NCI-H460 (cell line): ENCODE measurements around the gene MAN2B2. TPM values are rescaled to one million over a fixed set of nuclear protein-coding genes. Genes with fewer than 3 reads are reported as not detected.
A peak's percentile ranks its signal among the peaks of the same experiment; 100 is the strongest.

ENCODE experiments used
- DNase-seq: peaks from one replicate; pipeline ENCODE4 v3.0.0-alpha.2; 2016; ENCODE audit warnings: low read depth; ENCODE audit errors: extremely low read depth
- total RNA-seq: library from RNA; depleted of rRNA; stranded (reverse); fragments of >200 nt; shearing (Covaris generic); gene quantifications from 2 replicates; pipeline ENCODE4 v1.2.3, GENCODE V29; 2014

Gene MAN2B2
- total RNA-seq, 1 experiment from 2014 or later, result 6.2 TPM

DNA sequence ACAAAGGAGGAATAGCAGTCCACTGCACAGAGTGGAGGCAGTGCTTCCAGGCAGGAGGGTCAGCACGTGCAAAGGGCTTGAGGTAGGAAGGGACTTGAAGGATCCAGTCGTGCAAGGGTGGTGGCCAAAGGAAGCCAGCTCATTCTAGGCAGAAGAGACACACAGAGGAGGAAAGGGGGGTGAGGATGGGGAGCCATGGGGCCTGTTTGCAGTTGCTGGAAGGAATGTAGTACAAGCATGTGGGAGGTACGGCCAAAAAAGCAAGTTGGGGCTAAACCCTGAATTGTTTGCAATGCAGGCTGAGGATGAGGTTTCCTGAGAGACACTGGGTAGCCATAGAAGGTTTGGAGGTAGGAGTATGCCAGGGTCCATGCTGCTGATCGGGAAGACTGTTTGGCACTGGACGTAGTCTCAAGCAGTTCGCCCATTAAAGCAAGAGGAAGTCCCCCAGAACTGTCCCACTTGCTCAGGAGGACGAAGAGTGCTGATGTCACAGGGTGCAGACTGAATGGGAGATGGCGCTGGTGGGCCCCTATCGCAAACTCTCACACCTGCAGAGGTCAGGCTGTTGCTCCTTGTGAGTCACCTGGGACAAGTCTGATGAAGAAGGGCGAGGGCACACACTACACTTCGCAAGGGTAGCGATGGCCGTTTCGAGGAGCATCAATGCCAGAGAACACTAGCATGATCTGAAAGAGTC, 9.1 kb upstream of the MAN2B2 start:
- DNase-seq, result no peak

DNA sequence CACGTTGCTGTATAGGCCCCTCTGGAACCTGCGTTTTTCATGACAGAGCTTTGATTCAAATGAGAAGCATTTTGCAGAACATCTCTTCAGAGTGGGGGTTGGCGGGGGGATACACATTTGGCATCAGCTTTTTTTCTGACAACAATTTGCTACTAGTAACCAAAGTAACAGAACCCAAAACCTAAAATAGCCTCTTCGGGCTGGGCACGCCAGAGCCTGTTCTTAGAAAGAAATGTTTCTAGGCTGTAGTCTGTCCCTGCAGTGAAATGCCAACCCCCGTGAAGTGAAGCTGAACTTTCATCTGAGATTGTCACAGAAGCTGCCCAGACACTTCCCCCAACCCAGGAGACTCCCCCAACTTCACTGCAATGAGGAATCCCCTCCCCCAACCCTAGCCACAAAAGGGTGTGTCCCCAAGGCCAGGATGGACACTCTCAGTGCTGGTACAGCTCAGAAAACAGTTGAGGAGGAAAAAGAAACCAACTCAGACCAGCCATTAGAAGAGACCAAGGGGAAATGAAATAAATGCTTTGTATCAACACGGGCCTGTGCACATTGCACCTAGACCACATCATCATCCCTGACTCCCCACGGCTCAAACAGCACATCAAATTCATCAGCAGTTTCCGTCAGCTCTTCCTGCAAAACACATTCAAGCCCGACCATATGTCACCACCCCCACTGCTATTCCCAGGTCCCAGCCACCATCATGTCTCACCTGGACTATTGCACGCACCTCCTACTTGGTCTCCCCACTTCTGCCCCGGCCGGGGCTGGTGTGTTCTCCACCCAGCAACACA, 8.4 kb upstream of the MAN2B2 start:
- DNase-seq, result no peak

DNA sequence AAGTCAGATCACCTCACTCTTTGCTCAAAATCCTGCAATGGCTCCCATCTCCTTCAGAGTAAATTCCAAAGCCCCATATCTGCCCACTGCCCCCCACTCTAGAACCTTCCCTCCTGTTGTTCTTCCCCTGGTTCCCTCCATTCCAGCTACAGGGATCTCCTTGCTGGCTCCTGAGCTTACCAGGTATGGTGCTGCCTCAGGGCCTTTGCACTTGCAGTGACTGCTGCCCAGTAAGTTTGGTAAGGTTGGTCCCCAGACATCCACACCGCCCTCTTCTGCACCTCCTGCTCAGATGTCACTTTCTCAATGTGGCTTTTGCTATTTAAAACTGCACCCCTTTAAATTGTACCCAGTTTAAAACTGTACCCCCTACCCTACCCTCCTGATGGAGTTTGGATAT, 7.8 kb upstream of the MAN2B2 start:
- no peak for DNase-seq

DNA sequence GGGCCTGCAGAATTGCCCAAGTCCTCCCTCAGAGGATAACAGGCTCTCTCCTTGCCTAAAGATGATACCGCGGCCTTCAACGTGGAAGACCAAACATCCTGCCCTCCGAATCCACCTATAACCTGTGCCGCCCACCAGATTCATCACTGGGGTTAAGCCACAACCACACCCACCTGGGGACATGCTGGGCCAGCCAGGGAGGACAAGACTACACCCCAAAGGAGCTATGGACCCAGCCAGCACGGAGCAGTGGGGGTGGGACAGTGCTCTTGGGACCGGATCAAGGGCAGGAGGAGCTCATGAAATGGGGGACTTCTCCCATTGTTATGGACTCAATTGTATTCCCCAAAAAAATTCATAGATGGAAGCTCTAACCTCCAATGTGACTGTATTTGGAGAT, 6.8 kb upstream of the MAN2B2 start:
- no peak for DNase-seq

DNA sequence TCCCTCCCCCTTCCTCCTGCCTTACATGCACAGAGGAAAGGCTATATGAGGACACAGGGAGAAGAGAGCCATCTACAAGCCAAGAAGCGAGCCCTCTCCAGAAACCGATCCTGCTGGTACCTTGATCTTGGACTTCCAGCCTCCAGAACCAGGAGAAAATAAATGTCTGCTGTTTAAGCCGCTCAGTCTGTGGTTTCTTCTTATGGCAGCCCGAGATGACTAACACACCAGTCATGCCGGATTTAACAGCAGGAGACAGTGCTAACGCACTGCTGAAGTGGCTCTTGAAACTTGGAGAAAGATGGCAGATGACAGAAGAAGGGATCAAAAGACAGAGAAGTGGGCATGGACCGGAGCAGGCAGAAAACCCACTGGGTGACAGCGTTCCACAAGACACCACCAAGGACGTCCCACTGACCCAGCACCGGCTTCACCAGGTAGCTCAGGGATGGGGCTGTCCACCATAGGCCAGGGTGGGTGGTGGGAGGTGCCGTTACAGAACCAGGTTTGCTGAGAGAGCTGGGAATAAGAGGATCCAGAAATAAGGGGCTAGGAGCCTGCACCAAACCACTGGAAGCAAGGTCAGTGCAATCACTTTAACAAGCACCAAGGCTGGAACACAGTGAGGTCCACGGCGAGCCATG, 6.2 kb upstream of the MAN2B2 start:
- DNase-seq, result peak; percentile 35

DNA sequence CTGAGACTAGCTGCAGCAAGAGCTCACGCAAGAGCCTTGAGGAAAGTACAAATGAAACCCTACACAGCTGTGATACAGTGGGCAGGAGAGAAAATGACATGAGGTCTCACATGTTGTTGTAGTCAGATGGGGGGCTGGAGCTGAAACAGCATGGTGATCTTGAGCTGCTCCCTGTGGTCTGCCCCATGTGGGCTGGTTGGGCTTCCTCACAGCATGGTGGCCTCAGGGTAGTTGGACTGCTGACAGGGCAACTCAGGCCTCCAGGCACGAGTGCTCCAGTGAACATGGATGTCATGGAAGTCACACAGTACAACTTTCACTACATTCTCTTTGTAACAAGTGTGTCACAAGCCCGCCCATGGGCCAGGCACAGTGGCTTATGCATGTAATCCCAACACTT, 3.4 kb upstream of the MAN2B2 start:
- no peak for DNase-seq

DNA sequence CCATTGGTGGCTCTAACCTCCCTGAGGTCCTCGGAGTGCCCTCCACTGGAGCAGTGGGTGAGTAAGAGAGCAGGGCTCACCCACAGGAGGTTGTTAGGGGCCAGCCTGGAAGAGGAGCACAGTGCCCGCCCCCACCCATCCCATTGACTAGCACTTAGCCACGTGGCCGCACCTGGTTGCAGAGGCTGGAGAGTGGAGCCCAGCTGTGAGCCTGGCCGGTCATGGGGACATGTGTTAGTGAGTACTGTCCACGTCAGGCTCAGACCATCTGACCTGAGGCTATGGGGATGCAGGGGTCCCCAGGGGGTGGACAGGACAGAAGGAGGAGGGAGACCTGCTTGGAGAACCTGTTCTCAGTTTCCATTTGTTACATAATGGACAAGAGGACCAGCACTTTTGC, 1.4 kb upstream of the MAN2B2 start:
- DNase-seq, result no peak

DNA sequence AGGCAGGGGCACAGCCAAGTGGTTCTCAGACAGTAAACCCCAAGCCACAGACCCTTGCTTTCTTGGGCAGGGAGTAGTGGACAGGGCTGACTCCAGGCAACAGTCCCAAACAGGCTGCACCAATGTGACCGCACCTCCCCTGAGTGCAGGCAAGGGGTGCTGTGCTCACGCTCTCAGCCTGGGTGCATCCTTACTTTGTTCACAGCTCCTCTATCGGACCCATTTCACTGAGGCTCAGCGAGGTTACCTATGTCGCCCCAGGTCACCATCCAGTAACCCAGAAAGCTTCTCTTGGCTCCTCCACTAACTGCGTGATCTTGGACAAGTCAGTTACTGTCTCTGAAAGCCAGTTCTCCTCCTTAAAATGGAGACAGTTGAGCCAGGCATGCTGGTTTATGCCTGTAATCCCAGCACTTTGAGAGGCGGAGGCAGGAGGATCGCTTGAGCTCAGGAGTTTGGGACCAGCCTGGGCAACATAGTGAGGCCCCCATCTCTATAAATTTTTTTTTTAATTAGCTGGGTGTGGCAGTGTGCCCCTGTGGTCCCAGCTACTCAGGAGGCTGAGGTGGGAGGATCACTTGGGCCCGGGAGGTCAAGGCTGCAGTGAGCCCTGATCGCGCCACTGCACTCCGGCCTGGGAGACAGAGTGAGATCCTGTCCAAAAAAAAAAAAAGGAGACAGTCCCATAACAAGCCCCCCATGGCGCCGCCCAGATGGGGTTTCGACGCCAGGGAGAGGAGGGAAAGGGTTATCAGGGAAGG, 823 bp upstream of the MAN2B2 start:
- DNase-seq, result no peak

DNA sequence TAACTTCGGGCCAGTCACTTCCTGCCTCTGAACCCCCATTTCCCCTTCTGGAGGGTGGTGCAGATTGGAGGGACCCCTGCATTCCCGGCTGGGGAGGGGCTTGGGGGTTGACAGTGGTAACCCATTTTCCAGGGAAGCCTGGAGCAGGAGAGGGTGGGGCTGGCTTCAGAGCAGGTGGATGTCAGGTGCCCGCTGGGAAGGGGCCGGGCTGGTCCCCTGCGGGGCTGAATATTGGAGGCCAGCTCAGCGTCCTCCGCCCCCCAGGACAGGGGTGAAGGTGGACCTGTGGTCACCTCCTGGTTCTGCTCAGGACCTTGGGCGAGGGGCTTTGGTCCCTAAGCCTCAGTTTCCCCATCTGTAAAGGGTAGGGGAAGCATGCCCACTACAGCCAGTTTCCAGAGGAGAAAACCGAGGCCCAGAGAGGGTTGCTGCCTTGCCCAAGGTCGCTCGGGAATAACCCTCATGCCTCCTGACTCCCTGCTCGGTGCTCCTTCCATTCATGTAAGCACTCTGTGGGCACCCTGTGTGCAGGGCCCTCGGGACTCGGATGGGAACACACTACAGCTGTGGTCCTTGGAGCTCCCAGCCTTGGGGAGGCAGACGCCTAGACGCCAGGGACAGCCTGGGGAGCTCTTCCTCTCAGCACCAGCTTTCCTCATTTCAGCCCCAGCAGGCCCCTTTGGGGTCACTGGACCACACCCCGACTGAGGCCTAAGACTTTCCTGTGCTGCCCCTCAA, 683 bp downstream of the MAN2B2 start:
- no peak for DNase-seq

DNA sequence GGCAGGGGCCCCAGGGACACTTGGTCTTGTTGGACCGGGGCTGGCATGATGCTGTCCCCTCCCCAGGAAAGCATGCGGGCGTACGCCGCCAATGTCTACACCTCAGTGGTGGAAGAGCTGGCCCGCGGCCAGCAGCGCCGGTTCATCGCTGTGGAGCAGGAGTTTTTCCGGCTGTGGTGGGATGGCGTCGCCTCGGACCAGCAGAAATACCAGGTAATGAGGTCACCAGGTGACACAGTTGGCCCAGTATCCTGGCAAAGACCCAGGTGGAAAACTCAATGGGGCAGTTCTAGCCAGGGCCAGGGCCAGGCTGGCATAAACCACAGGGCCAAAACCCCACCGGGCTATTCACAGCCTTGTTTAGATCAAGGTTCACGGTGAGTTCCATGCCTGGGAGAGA, 1.5 kb downstream of the MAN2B2 start:
- DNase-seq, result no peak

DNA sequence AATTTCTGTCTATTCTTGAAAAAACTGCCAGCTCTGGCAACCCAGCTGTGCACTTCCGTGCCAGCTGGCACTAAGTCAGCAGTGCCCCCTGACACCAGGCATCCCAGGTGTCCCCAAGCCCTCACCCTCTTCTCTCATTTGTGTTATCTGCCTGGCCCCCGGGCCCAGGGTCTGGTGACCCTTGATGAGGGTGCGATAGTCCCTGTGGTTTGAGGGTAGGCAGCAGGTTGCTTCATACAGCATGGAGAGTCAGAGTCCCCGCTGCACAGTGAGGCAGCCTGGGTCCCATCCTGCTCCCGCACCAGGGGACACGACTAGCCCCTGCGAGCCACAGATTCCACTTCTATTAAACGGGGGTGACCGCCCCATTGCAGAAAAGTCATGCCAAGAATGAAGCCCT, 1.9 kb downstream of the MAN2B2 start:
- DNase-seq, result no peak

DNA sequence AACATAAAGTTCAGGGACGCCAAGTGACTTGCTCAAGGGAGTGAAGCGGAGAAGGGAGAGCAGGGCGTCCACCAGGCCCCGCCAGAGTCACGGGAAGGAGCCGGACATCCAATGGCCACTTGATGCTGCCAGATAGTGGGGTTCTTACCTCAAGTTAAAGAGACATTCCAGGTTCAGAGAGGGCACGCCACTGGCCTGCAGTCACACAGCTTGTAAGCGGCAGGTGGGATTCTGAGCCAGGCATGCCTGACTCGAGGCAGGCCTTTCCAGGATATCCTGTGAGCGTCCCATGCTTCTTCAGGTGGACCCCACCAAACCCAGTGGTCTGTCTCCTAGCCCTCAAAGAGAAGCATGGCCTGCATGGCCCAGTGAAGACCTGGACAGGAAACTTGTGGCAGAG, 2.4 kb downstream of the MAN2B2 start:
- DNase-seq, result no peak

DNA sequence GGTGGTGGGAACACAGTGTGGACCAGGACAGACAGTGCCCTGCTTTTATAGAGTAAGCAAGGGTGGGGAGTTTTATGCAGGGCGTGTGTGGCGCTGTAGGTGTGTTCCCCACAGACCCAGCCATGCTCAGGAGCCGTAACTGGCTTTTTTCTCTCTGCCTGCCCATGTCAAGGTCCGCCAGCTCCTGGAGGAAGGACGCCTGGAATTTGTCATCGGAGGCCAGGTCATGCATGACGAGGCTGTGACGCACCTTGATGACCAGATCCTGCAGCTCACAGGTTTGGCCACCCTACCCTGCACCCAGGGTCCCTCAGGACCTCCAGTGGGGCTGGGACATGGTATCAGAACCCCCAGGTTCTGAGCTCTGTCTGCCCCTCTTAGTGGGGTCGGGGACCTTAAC, 3.2 kb downstream of the MAN2B2 start:
- no peak for DNase-seq

DNA sequence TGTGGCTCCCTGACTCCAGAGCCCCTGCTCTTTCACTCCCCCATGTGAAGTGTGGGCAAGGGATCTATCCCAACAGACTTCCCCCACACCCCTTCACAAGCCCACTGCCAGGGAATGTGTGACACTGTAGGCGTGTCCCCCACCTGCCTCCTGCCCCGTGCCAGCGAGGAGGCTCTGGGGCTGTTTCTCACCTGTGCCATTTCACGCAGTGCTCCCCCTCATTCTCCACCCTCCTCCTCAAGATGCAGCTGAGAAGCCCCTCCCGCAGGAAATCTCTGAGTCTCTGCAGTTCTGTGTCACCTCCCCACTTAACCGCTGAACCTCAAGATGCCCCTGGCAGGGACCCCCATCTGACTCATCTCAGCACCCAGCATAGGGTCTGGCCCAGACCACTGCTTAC, 5.4 kb downstream of the MAN2B2 start:
- no peak for DNase-seq

DNA sequence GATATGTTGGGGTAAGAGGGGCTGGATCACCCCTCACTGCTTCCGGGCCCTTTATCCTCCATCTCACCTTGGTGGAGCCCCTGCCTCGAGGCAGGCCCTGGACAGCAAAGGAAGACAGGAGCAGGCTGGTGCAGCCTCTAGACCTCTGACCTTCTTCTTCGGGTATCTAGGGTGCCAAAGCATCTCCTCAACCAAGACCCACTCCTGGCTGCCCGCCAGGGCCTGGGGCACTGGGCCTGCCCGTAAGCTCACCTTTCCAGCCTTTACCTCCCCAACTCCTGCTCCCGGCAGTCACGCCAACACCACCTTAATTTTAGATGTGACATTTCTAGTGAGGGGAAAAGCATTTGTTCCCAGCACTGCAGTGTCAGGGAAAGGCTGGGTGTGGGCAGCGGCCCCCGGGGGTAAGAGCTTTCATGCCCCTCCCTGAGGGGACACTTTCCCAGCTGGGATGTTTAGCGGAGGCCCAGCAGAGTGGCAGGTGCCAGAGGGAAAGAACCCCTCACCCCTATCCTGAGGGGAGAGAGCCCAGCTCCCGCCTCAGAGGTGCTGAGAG, 6.7 kb downstream of the MAN2B2 start:
- DNase-seq, result no peak

DNA sequence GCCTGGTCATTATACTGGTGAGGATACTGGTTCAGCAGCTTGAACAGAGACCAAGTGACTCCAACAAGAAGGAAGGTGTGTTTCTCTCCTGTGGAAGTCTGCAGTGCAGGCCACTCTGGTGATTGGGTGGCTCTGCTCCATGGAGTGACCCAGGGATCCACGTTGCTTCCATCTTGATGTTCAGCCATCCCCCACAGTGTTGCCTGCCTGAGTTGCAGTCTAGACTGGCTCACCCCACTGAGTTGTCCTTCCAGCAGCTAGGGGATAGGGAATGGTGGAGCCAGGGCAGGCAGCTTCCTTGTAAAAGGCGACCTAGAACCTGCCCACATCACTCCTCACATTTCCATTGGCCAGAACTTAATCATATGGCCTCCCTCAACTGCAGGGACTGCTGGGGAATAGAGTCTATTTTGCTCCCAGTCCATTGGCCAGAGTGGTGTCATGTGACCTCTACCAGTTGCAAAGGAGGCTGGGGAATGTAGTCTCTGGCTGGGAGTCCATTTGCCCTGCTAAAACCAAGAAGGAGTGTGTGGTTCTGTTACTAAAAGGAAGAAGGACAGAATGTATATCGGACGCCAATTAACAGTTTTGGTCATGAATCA, 8.0 kb downstream of the MAN2B2 start:
- no peak for DNase-seq

DNA sequence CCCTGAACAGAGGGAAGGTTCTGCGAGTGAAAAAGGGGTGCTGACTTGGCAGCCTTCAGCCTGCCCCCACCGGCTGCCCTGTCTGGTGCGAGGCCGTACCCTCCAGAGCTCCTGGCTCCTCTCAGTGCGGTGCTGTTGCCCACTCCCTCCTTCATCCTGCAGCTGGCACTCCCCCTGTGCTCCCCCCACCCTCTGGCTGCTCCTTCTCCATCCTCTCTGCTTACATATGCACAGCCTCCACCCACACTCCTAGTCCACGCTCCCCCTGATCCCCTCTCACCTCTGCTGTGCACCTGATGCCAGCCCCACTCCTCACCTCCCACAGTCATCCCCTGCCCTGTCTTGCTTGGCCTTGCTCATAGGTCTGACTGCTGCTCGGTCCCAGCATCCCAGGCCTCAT, 9.9 kb downstream of the MAN2B2 start:
- no peak for DNase-seq

DNA sequence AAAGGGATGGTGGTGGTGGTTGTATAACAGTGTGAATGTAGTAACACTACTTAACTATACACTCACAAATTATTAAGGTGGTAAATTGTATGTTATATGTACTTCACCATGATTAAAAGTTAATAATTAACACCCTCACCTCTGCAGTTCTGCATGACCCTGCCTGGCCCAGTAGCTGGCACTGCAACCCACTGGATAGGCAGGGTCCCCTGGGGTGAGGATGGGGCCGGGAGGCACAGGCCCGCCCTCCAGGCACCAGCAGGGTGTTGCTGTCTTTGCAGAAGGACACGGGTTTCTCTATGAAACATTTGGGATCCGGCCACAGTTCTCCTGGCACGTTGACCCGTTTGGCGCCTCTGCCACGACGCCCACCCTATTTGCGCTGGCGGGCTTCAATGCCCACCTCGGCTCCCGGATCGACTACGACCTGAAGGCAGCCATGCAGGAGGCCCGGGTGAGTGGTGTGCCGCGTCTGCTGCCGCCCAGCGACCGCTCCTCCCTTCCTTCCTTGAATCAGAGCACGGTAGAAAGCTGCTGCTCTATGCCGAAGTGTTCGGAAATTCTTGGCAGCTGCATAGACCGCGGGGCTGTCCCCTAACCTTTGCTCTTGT, 11.8 kb downstream of the MAN2B2 start:
- DNase-seq, result no peak

DNA sequence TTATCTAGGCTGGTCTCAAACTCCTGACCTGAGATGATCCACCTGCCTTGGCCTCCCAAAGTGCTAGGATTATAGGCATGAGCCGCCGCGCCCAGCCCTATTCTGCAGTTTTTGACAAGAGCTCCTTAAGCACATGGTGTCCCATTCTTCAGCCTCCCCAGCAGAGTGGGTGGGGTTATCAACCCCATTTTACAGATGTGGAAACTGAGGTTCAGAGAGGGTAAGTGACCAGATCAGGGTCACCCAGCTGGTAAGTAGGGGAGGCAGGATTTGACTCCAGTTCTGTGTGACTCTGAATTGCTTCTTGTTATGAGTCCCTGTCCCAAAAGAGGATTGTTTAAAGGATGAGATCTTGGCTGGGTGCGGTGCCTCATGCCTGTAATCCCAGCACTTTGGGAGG, 14.5 kb downstream of the MAN2B2 start:
- no peak for DNase-seq
